A549 treated with RU486 at 1 μM for 4 hours (cell line): ENCODE measurements around the gene DYRK2. TPM values are rescaled to one million over a fixed set of nuclear protein-coding genes. Genes with fewer than 3 reads are reported as not detected.

ENCODE experiments used
- total RNA-seq: library from RNA; stranded (reverse); fragments of 200-300 nt; extraction: Qiagen RNA extraction; gene quantifications from 5 replicates; pipeline ENCODE4 v1.2.3, GENCODE V29; 2022; ENCODE audit warnings: low read depth

The DYRK2 gene
- total RNA-seq: 10.7 to 15.7 TPM (median 13.3 TPM) in 5 replicates

DNA sequence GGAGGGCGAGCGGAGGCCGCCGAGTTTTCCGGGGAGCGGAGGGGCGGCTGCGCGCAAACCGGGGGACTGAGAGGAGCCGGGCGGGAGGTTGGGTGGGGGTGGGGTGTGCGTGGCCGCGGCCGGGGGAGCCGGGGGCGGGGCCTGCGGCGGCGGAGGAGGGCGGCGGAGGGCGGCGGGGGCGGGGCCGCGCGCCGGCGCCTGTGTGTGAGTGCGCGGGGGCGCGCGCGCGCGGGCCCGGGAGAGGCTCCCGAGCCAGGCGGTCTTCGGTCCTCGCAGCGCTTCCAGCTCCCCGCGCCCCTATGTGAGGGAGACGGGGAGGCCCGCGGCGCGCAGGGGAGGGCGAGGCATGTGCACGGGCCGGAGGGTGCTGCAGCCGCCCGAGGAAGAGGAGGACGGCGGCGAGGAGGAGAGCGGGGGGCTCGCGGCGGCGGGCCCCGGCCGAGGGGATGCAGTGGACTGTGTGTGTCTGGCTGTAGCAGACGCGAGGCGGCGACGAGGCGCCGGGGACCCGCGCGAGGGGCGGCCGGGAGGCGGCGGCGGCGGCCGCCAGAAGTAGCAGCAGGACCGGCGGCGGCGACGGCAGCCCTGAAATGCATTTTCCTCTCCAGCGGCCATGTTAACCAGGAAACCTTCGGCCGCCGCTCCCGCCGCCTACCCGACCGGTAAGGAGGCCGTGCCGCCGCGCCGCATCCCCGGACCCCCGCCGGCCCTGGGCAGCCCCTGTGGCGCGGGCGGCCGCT, at the start of gene DYRK2:
TSS of gene DYRK2 (plus strand) at position 225 of the 740 bp plus-strand sequence. CDS start at position 614, 389 bp downstream.

